Loucy (cell line): Measurements from ENCODE around the gene SLC7A10.

ENCODE experiments used
- CTCF ChIP-seq: fragments of 200-600 bp; sonication (generic); conservative IDR thresholded peaks from 2 replicates; pipeline ENCODE4 v1.5.1; 2014; ENCODE audit warnings: mild to moderate bottlenecking, antibody characterized with exemption, low read length
- EZH2phosphoT487 ChIP-seq: fragments of 200-600 bp; IDR thresholded peaks from 2 replicates; pipeline ENCODE4 v1.6.1; 2018; ENCODE audit warnings: antibody characterized with exemption, mild to moderate bottlenecking, moderate library complexity, borderline replicate concordance

GRCh38 chr19:33221638-33222037 is 4.0 kb downstream of the SLC7A10 start:
- TF ChIP-seq CTCF = no peak
- TF ChIP-seq EZH2phosphoT487 = no peak
